SU-DHL-6 (cell line): Measurements from ENCODE around the gene HELB.

Experiments
- H2AFZ ChIP-seq: fragments of 200-600 bp; sonication (generic); 2 replicates; pipeline ENCODE4 v1.6.1; 2014; ENCODE audit warnings: low read depth, mild to moderate bottlenecking, moderate library complexity, mixed read lengths, antibody characterized with exemption, low read length; ENCODE audit not compliant: severe bottlenecking
- H3F3A ChIP-seq: fragments of 200-600 bp; shearing (Covaris generic); 2 replicates; pipeline ENCODE4 v1.6.0; 2016; ENCODE audit warnings: antibody characterized with exemption, mild to moderate bottlenecking; ENCODE audit not compliant: insufficient read depth
- H3K27ac ChIP-seq: fragments of 200-600 bp; sonication (generic); 2 replicates; pipeline ENCODE4 v1.5.1; 2016; ENCODE audit warnings: low read depth, mild to moderate bottlenecking, low read length, moderate library complexity, mixed read lengths
- H3K27me3 ChIP-seq: fragments of 200-600 bp; sonication (generic), shearing (Covaris generic); 2 replicates; pipeline ENCODE4 v1.6.0; 2014; ENCODE audit warnings: mild to moderate bottlenecking, low read length
- H3K36me3 ChIP-seq: fragments of 200-600 bp; sonication (generic); 2 replicates; pipeline ENCODE4 v1.6.1; 2014; ENCODE audit warnings: mild to moderate bottlenecking, low read length, mixed read lengths
- H3K4me2 ChIP-seq: fragments of 300-600, 200-600 bp; shearing (Covaris generic), sonication (generic); 2 replicates; pipeline ENCODE4 v1.6.0; 2014; ENCODE audit warnings: low read length, low read depth, mild to moderate bottlenecking; ENCODE audit not compliant: poor library complexity, severe bottlenecking
- H3K4me3 ChIP-seq: fragments of 200-600 bp; sonication (generic); 2 replicates; pipeline ENCODE4 v1.5.1; 2014; ENCODE audit warnings: antibody characterized with exemption, low read length, mild to moderate bottlenecking, mixed read lengths; ENCODE audit not compliant: insufficient read depth, poor library complexity, severe bottlenecking
- H3K79me2 ChIP-seq: fragments of 200-600 bp; sonication (generic); 2 replicates; pipeline ENCODE4 v1.6.1; 2014; ENCODE audit warnings: mild to moderate bottlenecking, low read length, moderate library complexity; ENCODE audit not compliant: insufficient read depth
- H3K9ac ChIP-seq: fragments of 200-600 bp; sonication (generic); 2 replicates; pipeline ENCODE4 v1.7.0; 2014; ENCODE audit warnings: mild to moderate bottlenecking, low read length
- H3K9me2 ChIP-seq: fragments of 200-600 bp; sonication (generic); replicated peaks from 2 replicates; pipeline ENCODE4 v1.6.1; 2014; ENCODE audit warnings: low read length; ENCODE audit not compliant: insufficient read depth
- H3K9me3 ChIP-seq: fragments of 200-600 bp; sonication (generic); 2 replicates; pipeline ENCODE4 v1.6.1; 2014; ENCODE audit warnings: low read length, mixed read lengths; ENCODE audit not compliant: insufficient read depth
- H4K20me1 ChIP-seq: fragments of 200-600 bp; sonication (generic); 2 replicates; pipeline ENCODE4 v1.6.1; 2014; ENCODE audit warnings: low read depth, mild to moderate bottlenecking, antibody characterized with exemption, low read length, moderate library complexity, mixed read lengths
- EZH2phosphoT487 ChIP-seq: fragments of 200-600 bp; sonication (generic), shearing (Covaris generic); conservative IDR thresholded peaks from 2 replicates; pipeline ENCODE4 v1.6.1; 2018; ENCODE audit warnings: mild to moderate bottlenecking, antibody characterized with exemption, low read length, moderate library complexity, mixed read lengths
- TF ChIP-seq, protein P1 (sequence below): fragments of 200-600 bp; sonication (generic); IDR thresholded peaks from one replicate; pipeline ENCODE4 v1.5.1; 2017; ENCODE audit warnings: antibody characterized with exemption, mild to moderate bottlenecking, low read length, moderate library complexity; ENCODE audit not compliant: insufficient read depth, poor library complexity, severe bottlenecking

HELB gene

DNA sequence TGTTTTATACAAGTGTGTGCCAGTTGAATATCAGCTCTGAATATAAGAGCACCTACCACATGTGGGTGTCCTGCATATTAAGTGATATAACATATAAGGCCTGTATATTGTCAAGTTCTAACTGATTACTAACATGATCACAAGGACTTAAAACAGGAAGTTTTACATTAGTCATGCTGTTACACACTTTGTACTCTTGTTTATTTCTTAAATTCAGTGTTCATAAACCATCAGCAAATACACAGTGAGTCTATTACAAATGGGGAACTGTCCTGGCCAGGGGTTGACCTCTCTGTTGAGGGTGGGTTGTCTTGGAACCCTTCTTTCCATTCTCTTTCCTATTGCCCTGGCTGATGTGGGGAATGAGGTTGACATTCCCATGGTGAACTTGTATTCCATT lies 19.1 kb downstream of the HELB start:
- Histone ChIP-seq H3K9me3 (no peaks in the 10 kb centered on the region), H3K9ac (no peak overlapping the region), H3K4me2 (no peak overlapping the region), H3K4me3 (no peak overlapping the region), H3K79me2 (no peaks in the 10 kb centered on the region), H3F3A (no peaks in the 10 kb centered on the region), H3K27ac (no peak overlapping the region), H3K27me3 (no peaks in the 10 kb centered on the region), H3K36me3 (no peaks in the 10 kb centered on the region), H4K20me1 (no peaks in the 10 kb centered on the region), H2AFZ (no peak overlapping the region), H3K9me2 (no peaks in the 10 kb centered on the region)
- TF ChIP-seq, protein P1, sequence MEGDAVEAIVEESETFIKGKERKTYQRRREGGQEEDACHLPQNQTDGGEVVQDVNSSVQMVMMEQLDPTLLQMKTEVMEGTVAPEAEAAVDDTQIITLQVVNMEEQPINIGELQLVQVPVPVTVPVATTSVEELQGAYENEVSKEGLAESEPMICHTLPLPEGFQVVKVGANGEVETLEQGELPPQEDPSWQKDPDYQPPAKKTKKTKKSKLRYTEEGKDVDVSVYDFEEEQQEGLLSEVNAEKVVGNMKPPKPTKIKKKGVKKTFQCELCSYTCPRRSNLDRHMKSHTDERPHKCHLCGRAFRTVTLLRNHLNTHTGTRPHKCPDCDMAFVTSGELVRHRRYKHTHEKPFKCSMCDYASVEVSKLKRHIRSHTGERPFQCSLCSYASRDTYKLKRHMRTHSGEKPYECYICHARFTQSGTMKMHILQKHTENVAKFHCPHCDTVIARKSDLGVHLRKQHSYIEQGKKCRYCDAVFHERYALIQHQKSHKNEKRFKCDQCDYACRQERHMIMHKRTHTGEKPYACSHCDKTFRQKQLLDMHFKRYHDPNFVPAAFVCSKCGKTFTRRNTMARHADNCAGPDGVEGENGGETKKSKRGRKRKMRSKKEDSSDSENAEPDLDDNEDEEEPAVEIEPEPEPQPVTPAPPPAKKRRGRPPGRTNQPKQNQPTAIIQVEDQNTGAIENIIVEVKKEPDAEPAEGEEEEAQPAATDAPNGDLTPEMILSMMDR, result no peak
- TF ChIP-seq EZH2phosphoT487, result no peak

DNA sequence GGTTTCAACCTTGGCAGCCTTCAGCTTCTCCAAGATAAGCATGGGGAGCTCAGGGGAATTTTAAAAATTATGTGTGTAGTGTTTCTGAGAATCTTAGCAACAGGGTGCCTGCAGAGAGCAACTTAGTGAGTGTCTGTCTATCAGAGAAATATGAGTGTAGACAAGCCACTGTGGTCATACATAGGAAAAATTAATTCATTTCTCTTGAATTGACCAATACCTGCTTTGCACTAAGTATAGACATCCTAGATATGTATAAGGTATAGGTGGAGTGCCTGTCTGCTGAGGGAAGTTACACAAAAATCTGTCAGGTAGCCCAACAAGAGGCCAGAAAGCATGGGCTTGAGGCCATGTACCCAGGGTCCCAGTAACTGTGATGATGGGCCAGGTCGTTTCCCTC lies 20.7 kb downstream of the HELB start:
- Histone ChIP-seq H3K79me2 (no peaks in the 10 kb centered on the region), H3K9me3 (no peaks in the 10 kb centered on the region), H3K36me3 (no peaks in the 10 kb centered on the region), H3K4me3 (no peak overlapping the region), H3K4me2 (no peak overlapping the region), H3K9me2 (no peaks in the 10 kb centered on the region), H2AFZ (no peak overlapping the region), H3K27ac (no peak overlapping the region), H4K20me1 (no peaks in the 10 kb centered on the region), H3K9ac (no peak overlapping the region), H3K27me3 (no peaks in the 10 kb centered on the region), H3F3A (no peaks in the 10 kb centered on the region)
- TF ChIP-seq EZH2phosphoT487, result no peak
- TF ChIP-seq, protein P1, result no peak

DNA sequence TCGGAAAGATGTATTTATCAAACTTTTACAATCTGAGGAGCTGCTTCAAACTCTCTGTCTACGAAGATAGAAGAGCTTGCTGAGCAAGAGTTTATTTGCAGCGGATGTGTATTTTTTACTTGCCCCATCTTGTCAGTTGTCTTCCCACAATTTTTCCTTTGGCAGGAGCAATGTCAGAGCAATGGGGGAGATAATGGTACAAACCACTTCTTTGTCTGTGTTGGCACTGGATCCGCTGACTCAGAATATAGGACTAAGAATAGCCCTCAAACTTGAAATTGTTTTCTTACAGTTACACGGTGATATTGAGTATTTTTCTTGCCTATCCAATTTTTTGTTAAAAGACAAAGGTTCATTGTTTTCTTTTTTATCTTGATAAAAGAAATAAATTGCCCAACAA lies 27.6 kb downstream of the HELB start:
- Histone ChIP-seq H3F3A (no peaks in the 10 kb centered on the region), H3K4me3 (no peak overlapping the region), H3K9me2 (no peaks in the 10 kb centered on the region), H3K27me3 (no peaks in the 10 kb centered on the region), H3K4me2 (no peak overlapping the region), H3K9me3 (no peaks in the 10 kb centered on the region), H2AFZ (no peak overlapping the region), H3K27ac (no peak overlapping the region), H3K79me2 (no peaks in the 10 kb centered on the region), H3K9ac (no peak overlapping the region), H3K36me3 (no peaks in the 10 kb centered on the region), H4K20me1 (no peaks in the 10 kb centered on the region)
- no peak for TF ChIP-seq EZH2phosphoT487
- TF ChIP-seq, protein P1, result no peak

DNA sequence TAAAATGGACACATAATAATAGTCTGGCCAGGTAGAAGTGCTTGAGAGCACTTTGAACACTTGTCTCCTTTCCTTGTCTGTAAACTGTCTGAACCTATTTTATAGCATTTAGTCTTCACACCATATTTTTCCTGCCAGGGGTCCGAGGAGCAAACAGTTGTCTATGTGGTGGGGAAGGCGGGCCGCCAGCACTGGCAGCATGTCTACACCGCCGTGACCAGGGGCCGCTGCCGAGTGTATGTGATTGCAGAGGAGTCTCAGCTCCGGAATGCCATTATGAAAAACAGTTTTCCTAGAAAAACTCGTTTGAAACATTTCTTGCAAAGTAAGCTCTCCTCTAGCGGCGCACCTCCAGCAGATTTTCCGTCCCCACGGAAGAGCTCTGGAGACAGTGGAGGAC lies 28.7 kb downstream of the HELB start:
- no peaks in the 10 kb centered on the region for H3K27me3 ChIP-seq

More for the DNA sequence above, 28.7 kb downstream of the HELB start:
- H3K79me2 ChIP-seq, result no peaks in the 10 kb centered on the region
- no peaks in the 10 kb centered on the region for H3K9me3 ChIP-seq
- H3K9me2 ChIP-seq, result no peaks in the 10 kb centered on the region
- TF ChIP-seq, protein P1, result no peak
- no peak for TF ChIP-seq EZH2phosphoT487
- no peaks in the 10 kb centered on the region for H4K20me1 ChIP-seq
- no peaks in the 10 kb centered on the region for H3K36me3 ChIP-seq
- H2AFZ ChIP-seq, result no peak overlapping the region
- H3K27ac ChIP-seq, result no peak overlapping the region
- no peak overlapping the region for H3K4me2 ChIP-seq
- no peak overlapping the region for H3K9ac ChIP-seq
- no peak overlapping the region for H3K4me3 ChIP-seq
- H3F3A ChIP-seq, result no peaks in the 10 kb centered on the region
